Testis (tissue), 3 donors: ENCODE data around the gene CELF2. TPM values are rescaled to one million over a fixed set of nuclear protein-coding genes. Genes with fewer than 3 reads are reported as not detected.

Experiments used
- DNase-seq: peaks from one replicate; pipeline ENCODE4 v3.0.0-alpha.2; 2019
- H3K27ac ChIP-seq, 2 donors: fragments of 200-600 bp; sonication (generic); one replicate each; pipeline ENCODE4 v1.5.1; 2019
- H3K27me3 ChIP-seq: fragments of 200-600 bp; sonication (generic); one replicate; pipeline ENCODE4 v1.5.1; 2019
- H3K36me3 ChIP-seq: fragments of 200-600 bp; sonication (generic); one replicate; pipeline ENCODE4 v1.5.1; 2017; ENCODE audit warnings: low read depth; ENCODE audit errors: missing control alignments
- H3K4me1 ChIP-seq: fragments of 200-600 bp; sonication (generic); one replicate; pipeline ENCODE4 v1.5.1; 2019
- H3K4me3 ChIP-seq, 2 donors: fragments of 200-600 bp; sonication (generic); one replicate each; pipeline ENCODE4 v1.5.1; 2017 to 2019
- H3K9me3 ChIP-seq: fragments of 200-600 bp; sonication (generic); one replicate; pipeline ENCODE4 v1.5.1; 2017
- CTCF ChIP-seq, 3 experiments: fragments of 450-650 bp in 2 of 3; fragments of 200-600 bp in 1 of 3; sonication (generic) in 1 of 3; IDR thresholded peaks; one replicate each; pipeline ENCODE4 v1.5.1; 2016 to 2019; ENCODE audit warnings: antibody characterized with exemption in 3 of 3, mild to moderate bottlenecking in 2 of 3, moderate library complexity in 1 of 3
- POLR2A ChIP-seq: fragments of 450-650 bp; IDR thresholded peaks from one replicate; pipeline ENCODE4 v1.6.1; 2017; ENCODE audit warnings: antibody characterized with exemption, mild to moderate bottlenecking, moderate library complexity
- WGBS, 2 donors: methylation state at CpG; one replicate each; pipeline ENCODE4 v1.1.5; 2018; 5-methylcytosine and 5-hydroxymethylcytosine counted together
- intact Hi-C: fragments of 100-400 bp; cut with DNase I; formaldehyde crosslinking; loops from one replicate; pipeline ENCODE4 v1.15.1; 2023; ENCODE audit warnings: low total_unique reads
- polyA plus RNA-seq: library from polyadenylated mRNA; stranded (reverse); fragments of 350-450 nt; fragmentation: Illumina TruSeq; extraction: RNeasy Lipid Tissue Mini Kit (QIAGEN cat#74804); gene quantifications from one replicate; pipeline ENCODE4 v1.2.3, GENCODE V29; 2014; ENCODE audit warnings: low read depth, low replicate concordance; ENCODE audit not compliant: insufficient read depth
- total RNA-seq, 2 donors: library from RNA; depleted of rRNA; stranded (reverse); fragments of >200 nt; gene quantifications; one replicate each; pipeline ENCODE4 v1.2.3, GENCODE V29; 2016

Gene CELF2
- total and polyA plus RNA-seq, 3 donors from 2014 or later: 17.5 to 41.6 (median 27.8) TPM

GRCh38 chr10:11209830-11210181 is 192.1 kb downstream of the CELF2 start:
- TF ChIP-seq POLR2A (no peak), CTCF (IDR thresholded peaks at IDR 0.05) (no peak)
- Histone ChIP-seq H3K9me3 (no peaks in the 10 kb centered on the region), H3K27ac (no peak overlapping the region), H3K4me3 (no peak overlapping the region), H3K36me3 (no peaks in the 10 kb centered on the region), H3K4me1 (no peaks in the 10 kb centered on the region), H3K27me3 (no peaks in the 10 kb centered on the region)
- intact Hi-C loops: no loop called here
- no peak for DNase-seq
- 72 to 76% methylated on average over 6 of the region's 6 CpGs for WGBS, 2 donors

GRCh38 chr10:11210211-11210922 is 192.7 kb downstream of the CELF2 start:
- TF ChIP-seq POLR2A: no peak
- no peak for TF ChIP-seq CTCF (IDR thresholded peaks at IDR 0.05)
- Histone ChIP-seq H3K9me3 (no peaks in the 10 kb centered on the region), H3K27ac (no peak overlapping the region), H3K36me3 (no peaks in the 10 kb centered on the region), H3K4me3 (no peak overlapping the region), H3K27me3 (no peaks in the 10 kb centered on the region), H3K4me1 (no peaks in the 10 kb centered on the region)
- no peak for DNase-seq
- intact Hi-C loops: no loop called here
- WGBS, 2 donors: 86 to 89% methylated on average over 13 of the region's 13 CpGs

GRCh38 chr10:11212288-11213085 is 194.8 kb downstream of the CELF2 start:
- no peak for TF ChIP-seq POLR2A
- TF ChIP-seq CTCF (IDR thresholded peaks at IDR 0.05): no peak
- no peaks in the 10 kb centered on the region for H3K27me3 ChIP-seq
- 74 to 75% methylated on average over 7 of the region's 7 CpGs for WGBS, 2 donors
- H3K4me1 ChIP-seq: no peaks in the 10 kb centered on the region
- no peak overlapping the region for H3K27ac ChIP-seq
- no peak for DNase-seq
- H3K4me3 ChIP-seq: no peak overlapping the region
- no peaks in the 10 kb centered on the region for H3K36me3 ChIP-seq
- intact Hi-C loops: no loop called here
- H3K9me3 ChIP-seq: no peaks in the 10 kb centered on the region

- H3K27ac ChIP-seq: no peak overlapping the region
- no peak for DNase-seq
- H3K36me3 ChIP-seq: no peaks in the 10 kb centered on the region
- intact Hi-C loops: no loop called here
- WGBS, 2 donors: 75 to 81% methylated on average over 4 of the region's 4 CpGs
- H3K4me1 ChIP-seq: no peaks in the 10 kb centered on the region
- no peaks in the 10 kb centered on the region for H3K27me3 ChIP-seq
- H3K9me3 ChIP-seq: no peaks in the 10 kb centered on the region
- no peak for TF ChIP-seq CTCF (IDR thresholded peaks at IDR 0.05)
- TF ChIP-seq POLR2A: no peak
- no peak overlapping the region for H3K4me3 ChIP-seq
Measured at GRCh38 chr10:11213137-11213536, 195.5 kb downstream of the CELF2 start.
